GM18505 (cell line): ENCODE data around the gene AP2A1.

Experiments used
- ATAC-seq: cut with Tn5 transposase; IDR thresholded peaks from one replicate; pipeline ENCODE4 v1.9.1; 2021; ENCODE audit not compliant: unreplicated experiment
- POLR2A ChIP-seq: IDR thresholded peaks from 4 replicates; pipeline ENCODE4 v1.6.1; 2011; ENCODE audit warnings: borderline replicate concordance; ENCODE audit not compliant: insufficient read depth, insufficient read length; ENCODE audit errors: extremely low read depth

Gene AP2A1

GRCh38 chr19:49848938-49849337 lies 82.1 kb downstream of the AP2A1 start:
- ATAC-seq = no peak
- no peak for TF ChIP-seq POLR2A

- no peak for TF ChIP-seq POLR2A
- no peak for ATAC-seq
These were observed 82.8 kb downstream of the AP2A1 start for GRCh38 chr19:49849433-49850220.

GRCh38 chr19:49850221-49850486 lies 83.4 kb downstream of the AP2A1 start:
- no peak for ATAC-seq
- TF ChIP-seq POLR2A = no peak

GRCh38 chr19:49850487-49851342 lies 83.9 kb downstream of the AP2A1 start, which contains the start of gene PTOV1:
Gene PTOV1, plus strand, starts transcription at chr19:49851159.
- peak; percentile 76 for ATAC-seq
- peak; percentile 60 for TF ChIP-seq POLR2A

- no peak for TF ChIP-seq POLR2A
- no peak for ATAC-seq
These were observed 84.9 kb downstream of the AP2A1 start for GRCh38 chr19:49851456-49852259.

GRCh38 chr19:49852631-49853126 lies 85.9 kb downstream of the AP2A1 start:
- no peak for TF ChIP-seq POLR2A
- no peak for ATAC-seq

- TF ChIP-seq POLR2A = no peak
- ATAC-seq = no peak
These were observed 87.1 kb downstream of the AP2A1 start for GRCh38 chr19:49853852-49854377.

GRCh38 chr19:49854378-49855263 lies 87.8 kb downstream of the AP2A1 start:
- peak; percentile 24 for TF ChIP-seq POLR2A
- ATAC-seq = no peak

GRCh38 chr19:49855277-49855675 lies 88.5 kb downstream of the AP2A1 start:
- TF ChIP-seq POLR2A = no peak
- ATAC-seq = no peak

GRCh38 chr19:49855676-49856573 lies 89.1 kb downstream of the AP2A1 start:
- TF ChIP-seq POLR2A = peak; percentile 25
- no peak for ATAC-seq

- no peak for ATAC-seq
- no peak for TF ChIP-seq POLR2A
These were observed 89.8 kb downstream of the AP2A1 start for GRCh38 chr19:49856574-49857021.
